Stimulated activated naive B cell treated with anti-CD40 and anti-IgM and Interleukin-4, amounts not matched to agents 10 μg/mL and 1 μg/mL and 100 μg/mL, for 72 hours (primary cell): ENCODE results near the gene SUMF2.
"Not testable (repeated sequence)": the region's sequence is repeated elsewhere in the genome, so short reads cannot be mapped to it uniquely, and the experiment has no call there.

Source experiments
- ATAC-seq, 2 donors: fragments of 150-1000 bp; cut with Tn5 transposase; replicated peaks; 2 replicates each; pipeline ENCODE4 v1.10.0; 2021; ENCODE audit warnings: moderate library complexity in 1 of 2
- DNase-seq: peaks from one replicate; pipeline ENCODE4 v3.0.0; 2021
- H3K27ac Mint-ChIP-seq: one replicate; pipeline ENCODE4 v1.8.0; 2022; ENCODE audit warnings: mild to moderate bottlenecking, mixed read lengths
- H3K27me3 Mint-ChIP-seq, 2 donors: one replicate each; pipeline ENCODE4 v1.8.0; 2022; ENCODE audit warnings: mixed read lengths in 2 of 2
- H3K36me3 Mint-ChIP-seq, 2 donors: one replicate each; pipeline ENCODE4 v1.8.0; 2022; ENCODE audit warnings: mixed read lengths in 2 of 2, mild to moderate bottlenecking in 1 of 2
- H3K4me1 Mint-ChIP-seq, 2 donors: one replicate each; pipeline ENCODE4 v1.8.0; 2022; ENCODE audit warnings: mixed read lengths in 2 of 2, mild to moderate bottlenecking in 1 of 2
- H3K4me3 Mint-ChIP-seq, 2 donors: one replicate each; pipeline ENCODE4 v1.8.0; 2022; ENCODE audit warnings: mild to moderate bottlenecking in 2 of 2, mixed read lengths in 2 of 2, moderate library complexity in 1 of 2
- H3K9me3 Mint-ChIP-seq, 2 donors: one replicate each; pipeline ENCODE4 v1.8.0; 2022; ENCODE audit warnings: mixed read lengths in 2 of 2, mild to moderate bottlenecking in 1 of 2

The SUMF2 gene

GRCh38 chr7:56063882-56064625 lies at the start of gene SUMF2:
SUMF2 (plus strand) TSS chr7:56064286; CDS start chr7:56064312, 26 bp downstream.
- ATAC-seq (peak; percentile 89 to 91), DNase-seq (peak; percentile 85)
- Mint-ChIP-seq H3K27ac (peak within 1 kb of the TSS; percentile 94), H3K27me3 (no peaks in the 10 kb centered on the region), H3K4me3 (peak within 1 kb of the TSS; percentile 86 to 93), H3K4me1 (peaks cover 24 to 40% of the 10 kb centered on the region in 2 donors), H3K9me3 (no peaks in the 10 kb centered on the region), H3K36me3 (peaks cover 40 to 46% of the 10 kb centered on the region in 2 donors)

- not testable (repeated sequence) for H3K27ac Mint-ChIP-seq, H3K4me1 Mint-ChIP-seq, H3K9me3 Mint-ChIP-seq, ATAC-seq, DNase-seq, H3K4me3 Mint-ChIP-seq, H3K27me3 Mint-ChIP-seq
- H3K36me3 Mint-ChIP-seq: peaks cover 10 to 40% of the 10 kb centered on the region in 2 donors
These were observed 47.1 kb upstream of the SUMF2 start for GRCh38 chr7:56017015-56017414.

- no peak for DNase-seq
- no peak for ATAC-seq
- H3K9me3 Mint-ChIP-seq: no peaks in the 10 kb centered on the region
- H3K27ac Mint-ChIP-seq: no peak overlapping the region
- no peak overlapping the region for H3K4me3 Mint-ChIP-seq
- H3K36me3 Mint-ChIP-seq: peaks cover 8 to 30% of the 10 kb centered on the region in 2 donors
- H3K4me1 Mint-ChIP-seq: no peaks in the 10 kb centered on the region
- H3K27me3 Mint-ChIP-seq: no peaks in the 10 kb centered on the region
These were observed 44.6 kb upstream of the SUMF2 start for GRCh38 chr7:56019501-56019900.

GRCh38 chr7:56023500-56023899 lies 40.6 kb upstream of the SUMF2 start:
- Mint-ChIP-seq H3K27me3 (no peaks in the 10 kb centered on the region), H3K36me3 (peaks cover 21 to 44% of the 10 kb centered on the region in 2 donors), H3K27ac (no peak overlapping the region), H3K4me3 (no peak overlapping the region), H3K4me1 (no peaks in the 10 kb centered on the region), H3K9me3 (no peaks in the 10 kb centered on the region)
- DNase-seq (no peak), ATAC-seq (no peak)

- DNase-seq (no peak), ATAC-seq (no peak)
- peaks cover 21 to 46% of the 10 kb centered on the region in 2 donors for H3K36me3 Mint-ChIP-seq
- H3K9me3 Mint-ChIP-seq: no peaks in the 10 kb centered on the region
- no peaks in the 10 kb centered on the region for H3K4me1 Mint-ChIP-seq
- H3K27ac Mint-ChIP-seq: no peak overlapping the region
- H3K27me3 Mint-ChIP-seq: no peaks in the 10 kb centered on the region
- H3K4me3 Mint-ChIP-seq: no peak overlapping the region
These were observed 37.5 kb upstream of the SUMF2 start for GRCh38 chr7:56026538-56026937.

GRCh38 chr7:56028942-56029630 lies 35.0 kb upstream of the SUMF2 start:
- peaks cover 3 to 7% of the 10 kb centered on the region in 2 donors for H3K4me1 Mint-ChIP-seq
- H3K36me3 Mint-ChIP-seq: peaks cover 24 to 48% of the 10 kb centered on the region in 2 donors
- H3K4me3 Mint-ChIP-seq: no peak overlapping the region
- H3K27me3 Mint-ChIP-seq: no peaks in the 10 kb centered on the region
- DNase-seq (no peak), ATAC-seq (no peak)
- H3K9me3 Mint-ChIP-seq: no peaks in the 10 kb centered on the region
- H3K27ac Mint-ChIP-seq: no peak overlapping the region

GRCh38 chr7:56030340-56030739 lies 33.7 kb upstream of the SUMF2 start:
- no peaks in the 10 kb centered on the region for H3K9me3 Mint-ChIP-seq
- ATAC-seq: no peak
- H3K4me1 Mint-ChIP-seq: peaks cover 3 to 10% of the 10 kb centered on the region in 2 donors
- H3K27ac Mint-ChIP-seq: no peak overlapping the region
- H3K27me3 Mint-ChIP-seq: no peaks in the 10 kb centered on the region
- H3K36me3 Mint-ChIP-seq: peaks cover 20 to 43% of the 10 kb centered on the region in 2 donors
- DNase-seq: no peak
- H3K4me3 Mint-ChIP-seq: no peak overlapping the region

- not testable (repeated sequence) for H3K4me3 Mint-ChIP-seq, H3K27ac Mint-ChIP-seq, DNase-seq, H3K27me3 Mint-ChIP-seq, ATAC-seq, H3K9me3 Mint-ChIP-seq
- Mint-ChIP-seq H3K4me1 (peaks cover 3 to 10% of the 10 kb centered on the region in 2 donors), H3K36me3 (peaks cover 18 to 37% of the 10 kb centered on the region in 2 donors)
These were observed 32.5 kb upstream of the SUMF2 start for GRCh38 chr7:56031556-56031955.

GRCh38 chr7:56032578-56032977 lies 31.5 kb upstream of the SUMF2 start:
- H3K9me3 Mint-ChIP-seq, H3K4me3 Mint-ChIP-seq, H3K27ac Mint-ChIP-seq, H3K27me3 Mint-ChIP-seq, ATAC-seq, DNase-seq: not testable (repeated sequence)
- Mint-ChIP-seq H3K4me1 (peaks cover 3 to 10% of the 10 kb centered on the region in 2 donors), H3K36me3 (peaks cover 11 to 29% of the 10 kb centered on the region in 2 donors)

- ATAC-seq (peak; percentile 92 to 93), DNase-seq (peak; percentile 43)
- H3K9me3 Mint-ChIP-seq: no peaks in the 10 kb centered on the region
- no peaks in the 10 kb centered on the region for H3K27me3 Mint-ChIP-seq
- no peak overlapping the region for H3K27ac Mint-ChIP-seq
- peaks cover 3 to 10% of the 10 kb centered on the region in 2 donors for H3K4me1 Mint-ChIP-seq
- peaks cover 11 to 24% of the 10 kb centered on the region in 2 donors for H3K36me3 Mint-ChIP-seq
- H3K4me3 Mint-ChIP-seq: peak overlapping the region; percentile 78 to 82
These were observed 30.2 kb upstream of the SUMF2 start for GRCh38 chr7:56033671-56034432.

- Mint-ChIP-seq H3K27ac (no peak overlapping the region), H3K9me3 (no peaks in the 10 kb centered on the region), H3K4me1 (no peaks in the 10 kb centered on the region), H3K36me3 (peaks cover 13 to 26% of the 10 kb centered on the region in 2 donors), H3K27me3 (no peaks in the 10 kb centered on the region), H3K4me3 (no peak overlapping the region)
- DNase-seq (no peak), ATAC-seq (no peak)
These were observed 23.4 kb upstream of the SUMF2 start for GRCh38 chr7:56040730-56041129.

- H3K36me3 Mint-ChIP-seq: peaks cover 13 to 21% of the 10 kb centered on the region in 2 donors
- not testable (repeated sequence) for ATAC-seq
These were observed 18.3 kb upstream of the SUMF2 start for GRCh38 chr7:56045758-56046157.

GRCh38 chr7:56046721-56047445 lies 17.2 kb upstream of the SUMF2 start:
- H3K4me3 Mint-ChIP-seq: no peak overlapping the region

More at GRCh38 chr7:56045758-56046157, 18.3 kb upstream of the SUMF2 start:
- not testable (repeated sequence) for H3K27ac Mint-ChIP-seq, H3K9me3 Mint-ChIP-seq, H3K4me3 Mint-ChIP-seq, DNase-seq, H3K27me3 Mint-ChIP-seq
- peaks cover 6 to 14% of the 10 kb centered on the region in 2 donors for H3K4me1 Mint-ChIP-seq

More at GRCh38 chr7:56046721-56047445, 17.2 kb upstream of the SUMF2 start:
- Mint-ChIP-seq H3K9me3 (no peaks in the 10 kb centered on the region), H3K27ac (no peak overlapping the region), H3K27me3 (no peaks in the 10 kb centered on the region), H3K4me1 (peaks cover 6 to 14% of the 10 kb centered on the region in 2 donors), H3K36me3 (peaks cover 9 to 15% of the 10 kb centered on the region in 2 donors)
- DNase-seq: no peak
- ATAC-seq: no peak
